Brain microvascular endothelial cell (primary cell): Measurements from ENCODE around the gene TRAPPC11.
A peak's percentile ranks its signal among the peaks of the same experiment; 100 is the strongest.
"Not testable (repeated sequence)": the region's sequence is repeated elsewhere in the genome, so short reads cannot be mapped to it uniquely, and the experiment has no call there.

Source experiments
- DNase-seq: peaks from one replicate; pipeline ENCODE4 v3.0.0-alpha.2; 2020
- H3K27ac ChIP-seq: fragments of 250-450 bp; sonication (Bioruptor Pico); 2 replicates; pipeline ENCODE4 v1.5.1; 2020; ENCODE audit warnings: mild to moderate bottlenecking, moderate library complexity
- H3K27me3 ChIP-seq: fragments of 250-450 bp; sonication (Bioruptor Pico); replicated peaks from 2 replicates; pipeline ENCODE4 v1.5.1; 2020; ENCODE audit warnings: mild to moderate bottlenecking
- H3K36me3 ChIP-seq: fragments of 250-450 bp; sonication (Bioruptor Pico); replicated peaks from 2 replicates; pipeline ENCODE4 v1.5.1; 2020; ENCODE audit warnings: mild to moderate bottlenecking
- H3K4me3 ChIP-seq: 2 replicates; pipeline ENCODE4 v1.5.1; 2011; ENCODE audit warnings: low read depth, mild to moderate bottlenecking, control low read depth, low read length, moderate library complexity
- CTCF ChIP-seq: IDR thresholded peaks from 2 replicates; pipeline ENCODE4 v1.5.1; 2011; ENCODE audit warnings: low read depth, mild to moderate bottlenecking, moderate library complexity, low read length, control low read depth, inconsistent platforms; ENCODE audit errors: missing control alignments
- in situ Hi-C: cut with HindIII; loops from 2 replicates; pipeline ENCODE4 v1.10.0; 2017; ENCODE audit warnings: low sequenced_read_pairs, low pct_ligation_motif_present

The TRAPPC11 gene

GRCh38 chr4:183716302-183716701 is 57.2 kb downstream of the TRAPPC11 start:
- no peak for TF ChIP-seq CTCF
- Histone ChIP-seq H3K36me3 (peaks cover 4% of the 10 kb centered on the region), H3K27ac (no peak overlapping the region), H3K27me3 (no peaks in the 10 kb centered on the region), H3K4me3 (no peak overlapping the region)
- DNase-seq: no peak
- in situ Hi-C loops: no loop called here

- in situ Hi-C loops: no loop called here
- Histone ChIP-seq H3K36me3 (peaks cover 4% of the 10 kb centered on the region), H3K27ac (no peak overlapping the region), H3K27me3 (no peaks in the 10 kb centered on the region), H3K4me3 (no peak overlapping the region)
- TF ChIP-seq CTCF: no peak
- no peak for DNase-seq
Observed at GRCh38 chr4:183718876-183719275, 59.8 kb downstream of the TRAPPC11 start.

- peak; percentile 18 for DNase-seq
- in situ Hi-C loops: no loop called here
- H3K36me3 ChIP-seq: no peaks in the 10 kb centered on the region
- peak overlapping the region; percentile 30 for H3K4me3 ChIP-seq
- peak; percentile 77 for TF ChIP-seq CTCF
- no peak overlapping the region for H3K27ac ChIP-seq
- H3K27me3 ChIP-seq: no peaks in the 10 kb centered on the region
Observed at GRCh38 chr4:183721207-183722081, 62.4 kb downstream of the TRAPPC11 start.

DNA sequence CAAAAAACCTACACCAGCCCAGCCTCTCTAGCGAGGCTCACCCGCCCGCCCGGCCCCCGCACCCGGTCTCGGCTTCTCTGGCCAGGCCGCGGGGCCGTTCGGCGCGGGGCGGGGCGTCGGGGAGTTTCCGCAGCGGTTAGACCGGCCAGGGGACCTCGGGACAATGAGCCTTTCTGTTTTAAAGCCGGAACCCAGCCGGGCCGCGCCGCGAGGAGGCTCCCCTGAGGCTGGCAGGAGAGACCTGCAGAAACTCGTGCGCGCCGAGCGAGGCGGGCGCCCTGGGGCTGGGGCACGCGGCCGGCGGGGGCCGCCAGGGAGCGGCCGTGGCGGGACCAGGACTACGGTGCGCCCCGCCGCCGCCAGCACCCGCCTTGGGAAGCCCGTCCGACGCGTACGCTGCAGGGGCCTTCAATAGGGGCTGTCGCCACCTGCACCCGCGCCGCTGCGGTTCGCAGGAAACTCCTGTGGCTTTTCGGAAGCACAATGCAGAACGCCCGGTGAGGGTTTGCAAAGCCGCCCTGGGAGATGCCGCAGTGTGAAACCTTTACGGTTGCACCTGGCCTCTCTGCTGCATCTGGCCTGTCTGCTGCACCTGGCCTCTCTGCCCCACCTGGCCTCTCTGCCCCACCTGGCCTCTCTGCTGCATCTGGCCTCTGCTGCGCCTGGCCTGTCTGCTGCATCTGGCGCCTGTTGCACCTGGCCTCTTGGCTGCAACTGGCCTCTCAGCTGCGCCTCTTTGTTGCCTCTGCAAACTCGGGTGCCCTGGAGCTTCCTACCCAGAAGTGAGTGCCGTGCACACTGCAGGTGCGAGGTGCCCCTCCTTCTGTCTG is 63.9 kb downstream of the TRAPPC11 start:
- in situ Hi-C loops: no loop called here
- Histone ChIP-seq H3K27ac (no peak overlapping the region), H3K36me3 (no peaks in the 10 kb centered on the region), H3K4me3 (peak overlapping the region; percentile 51), H3K27me3 (no peaks in the 10 kb centered on the region)
- DNase-seq: peak; percentile 17
- TF ChIP-seq CTCF: no peak

DNA sequence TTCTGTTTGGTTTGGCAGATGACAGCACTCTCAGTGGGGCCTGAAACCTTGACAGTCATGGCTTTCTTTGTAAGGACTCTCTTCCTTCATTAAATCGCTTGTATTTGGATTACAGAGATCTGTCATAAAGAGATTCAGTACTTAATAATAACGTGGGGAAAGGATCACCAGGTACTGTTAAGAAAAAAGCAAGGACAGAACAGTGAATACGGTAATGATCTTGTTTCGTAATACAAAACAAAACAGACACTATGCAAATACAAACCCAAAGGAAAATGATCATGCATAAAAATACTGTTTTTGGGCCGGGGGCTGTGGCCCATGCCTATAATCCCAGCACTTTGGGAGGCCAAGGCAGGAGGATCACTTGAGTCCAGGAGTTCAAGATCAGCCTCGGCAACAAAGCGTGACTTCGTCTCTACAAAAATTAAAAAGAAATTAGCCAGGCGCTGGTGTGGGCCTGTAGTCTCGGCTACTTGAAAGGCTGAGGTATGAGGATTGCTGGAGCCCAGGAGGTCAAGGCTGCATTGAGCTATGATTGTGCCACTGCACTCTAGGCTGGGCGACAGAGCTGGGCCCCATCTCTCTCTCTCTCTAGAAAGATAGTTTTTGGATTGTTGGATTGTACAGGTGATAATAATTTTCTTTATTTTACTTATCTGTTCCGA is 64.6 kb downstream of the TRAPPC11 start:
- H3K4me3 ChIP-seq: no peak overlapping the region
- H3K27me3 ChIP-seq: no peaks in the 10 kb centered on the region
- no peak overlapping the region for H3K27ac ChIP-seq
- TF ChIP-seq CTCF: no peak
- in situ Hi-C loops: no loop called here
- no peak for DNase-seq
- H3K36me3 ChIP-seq: no peaks in the 10 kb centered on the region

GRCh38 chr4:183725585-183725984 is 66.5 kb downstream of the TRAPPC11 start:
- H3K27me3 ChIP-seq, H3K27ac ChIP-seq, in situ Hi-C loops, DNase-seq, H3K4me3 ChIP-seq, H3K36me3 ChIP-seq: not testable (repeated sequence)
